Neural cell (in vitro differentiated cells): ENCODE results near the gene F7. TPM values are rescaled to one million over a fixed set of nuclear protein-coding genes. Genes with fewer than 3 reads are reported as not detected.

Experiments
- H2AFZ ChIP-seq: fragments of 200-600, 300-800 bp; sonication (generic), shearing (Covaris generic); 2 replicates; pipeline ENCODE4 v1.6.0; 2014; ENCODE audit warnings: low read depth, mild to moderate bottlenecking, antibody characterized with exemption, low read length, moderate library complexity
- H3F3A ChIP-seq: fragments of 200-600 bp; shearing (Covaris generic); 2 replicates; pipeline ENCODE4 v1.6.1; 2016; ENCODE audit warnings: mild to moderate bottlenecking, moderate library complexity, mixed read lengths, antibody characterized with exemption, low read length; ENCODE audit not compliant: insufficient read depth, poor library complexity, severe bottlenecking
- H3K27ac ChIP-seq: fragments of 200-600, 300-800 bp; sonication (generic), shearing (Covaris generic); 2 replicates; pipeline ENCODE4 v1.5.1; 2014; ENCODE audit warnings: mild to moderate bottlenecking, low read length, moderate library complexity
- H3K27me3 ChIP-seq: fragments of 300-800, 200-600 bp; sonication (generic), shearing (Covaris generic); 2 replicates; pipeline ENCODE4 v1.6.0; 2014; ENCODE audit warnings: mild to moderate bottlenecking, low read depth, low read length, moderate library complexity; ENCODE audit not compliant: insufficient read depth
- H3K36me3 ChIP-seq: fragments of 300-800, 200-600 bp; sonication (generic), shearing (Covaris generic); 2 replicates; pipeline ENCODE4 v1.5.1; 2014; ENCODE audit warnings: mild to moderate bottlenecking, antibody characterized with exemption, low read length, moderate library complexity; ENCODE audit not compliant: insufficient read depth
- H3K4me2 ChIP-seq: fragments of 300-800, 200-600 bp; sonication (generic), shearing (Covaris generic); 2 replicates; pipeline ENCODE4 v1.6.0; 2014; ENCODE audit warnings: mild to moderate bottlenecking, low read length
- H3K4me3 ChIP-seq: fragments of 300-800, 200-600 bp; sonication (generic), shearing (Covaris generic); 2 replicates; pipeline ENCODE4 v1.5.1; 2014; ENCODE audit warnings: mild to moderate bottlenecking, low read length, moderate library complexity
- H3K79me2 ChIP-seq: fragments of 200-600 bp; shearing (Covaris generic); replicated peaks from 2 replicates; pipeline ENCODE4 v1.6.0; 2014; ENCODE audit warnings: mild to moderate bottlenecking, low read length, moderate library complexity; ENCODE audit not compliant: insufficient read depth
- H3K9ac ChIP-seq: fragments of 300-800, 200-600 bp; sonication (generic), shearing (Covaris generic); 2 replicates; pipeline ENCODE4 v1.6.1; 2016; ENCODE audit warnings: mild to moderate bottlenecking, low read length, mixed read lengths
- H3K9me2 ChIP-seq: fragments of 200-600 bp; shearing (Covaris generic); 2 replicates; pipeline ENCODE4 v1.6.1; 2016; ENCODE audit warnings: mild to moderate bottlenecking, low read length, mixed read lengths; ENCODE audit not compliant: insufficient read depth
- H3K9me3 ChIP-seq: fragments of 200-600, 300-800 bp; sonication (generic), shearing (Covaris generic); 2 replicates; pipeline ENCODE4 v1.6.1; 2016; ENCODE audit warnings: mild to moderate bottlenecking, mixed run types, low read length, moderate library complexity, mixed read lengths
- H4K20me1 ChIP-seq: fragments of 200-600 bp; shearing (Covaris generic); 2 replicates; pipeline ENCODE4 v1.6.1; 2016; ENCODE audit warnings: mild to moderate bottlenecking, mixed run types; ENCODE audit not compliant: insufficient read depth
- CTCF ChIP-seq: fragments of 450-650 bp; IDR thresholded peaks from 2 replicates; pipeline ENCODE4 v1.5.1; 2014; ENCODE audit warnings: antibody characterized with exemption, mild to moderate bottlenecking, moderate library complexity; ENCODE audit not compliant: poor library complexity, severe bottlenecking
- MXI1 ChIP-seq: fragments of 450-650 bp; conservative IDR thresholded peaks from 2 replicates; pipeline ENCODE4 v1.6.1; 2014; ENCODE audit warnings: antibody characterized with exemption, mild to moderate bottlenecking; ENCODE audit not compliant: poor library complexity, severe bottlenecking
- POLR2AphosphoS5 ChIP-seq: IDR thresholded peaks from 2 replicates; pipeline ENCODE4 v1.6.1; 2012
- RAD21 ChIP-seq: fragments of 450-650 bp; conservative IDR thresholded peaks from 2 replicates; pipeline ENCODE4 v1.6.1; 2014; ENCODE audit warnings: antibody characterized with exemption, mild to moderate bottlenecking, moderate library complexity
- REST ChIP-seq: IDR thresholded peaks from 2 replicates; pipeline ENCODE4 v1.6.1; 2012; ENCODE audit warnings: borderline replicate concordance
- SMC3 ChIP-seq: fragments of 450-650 bp; conservative IDR thresholded peaks from 2 replicates; pipeline ENCODE4 v1.6.1; 2014; ENCODE audit warnings: antibody characterized with exemption, mild to moderate bottlenecking, moderate library complexity; ENCODE audit not compliant: poor library complexity
- TAF1 ChIP-seq: IDR thresholded peaks from 2 replicates; pipeline ENCODE4 v1.6.1; 2012; ENCODE audit warnings: low read depth
- polyA plus RNA-seq: library from polyadenylated mRNA; depleted of rRNA; stranded (reverse); fragments of >200 nt; gene quantifications from 2 replicates; pipeline ENCODE4 v1.2.3, GENCODE V29; 2014

The F7 gene
- polyA plus RNA-seq, 1 donor from 2014 or later = 0.32 TPM

DNA sequence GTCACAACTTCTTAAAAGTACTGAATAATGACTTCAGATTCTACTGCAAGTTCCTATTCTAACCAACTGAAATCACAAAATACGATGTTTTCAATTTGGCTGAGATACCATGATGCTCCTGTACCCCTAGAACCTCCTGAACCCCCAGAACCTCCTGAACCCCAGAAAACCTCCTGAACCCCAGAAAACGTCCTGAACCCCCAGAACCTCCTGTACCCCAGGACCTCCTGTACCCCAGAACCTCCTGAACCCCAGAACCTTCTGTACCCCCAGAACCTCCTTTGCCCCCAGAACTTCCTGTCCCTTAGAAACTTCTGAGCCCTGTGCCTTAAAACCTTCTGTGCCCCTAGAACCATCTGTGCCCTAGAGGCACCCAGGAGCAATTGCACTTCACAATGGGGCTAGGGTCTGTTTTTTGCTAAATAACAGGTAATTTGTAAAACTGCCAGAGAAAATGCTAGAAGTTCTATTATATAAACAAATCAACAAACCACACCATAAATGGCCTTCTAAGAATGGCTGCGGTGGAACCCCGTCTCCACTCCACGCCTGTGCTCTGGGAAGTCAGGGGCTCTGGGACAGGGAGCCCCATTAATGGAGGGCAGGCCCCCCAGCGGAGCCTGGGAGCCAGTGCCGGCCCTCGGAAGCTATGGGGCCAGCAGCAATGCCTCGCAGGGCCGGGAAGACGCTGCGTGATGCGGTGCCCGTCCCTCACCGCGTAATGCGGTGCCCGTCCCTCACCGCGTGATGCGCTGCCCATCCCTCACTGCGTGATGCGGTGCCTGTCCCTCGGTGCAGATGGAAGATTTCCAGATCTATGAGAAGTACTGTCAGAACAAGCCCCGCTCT is 21.3 kb upstream of the F7 start:
- Histone ChIP-seq H3K79me2 (no peaks in the 10 kb centered on the region), H4K20me1 (no peaks in the 10 kb centered on the region), H3F3A (no peaks in the 10 kb centered on the region), H3K4me3 (no peak overlapping the region), H3K36me3 (no peaks in the 10 kb centered on the region), H3K27ac (no peak overlapping the region), H2AFZ (no peak overlapping the region), H3K27me3 (no peaks in the 10 kb centered on the region), H3K9ac (no peak overlapping the region), H3K9me3 (no peaks in the 10 kb centered on the region), H3K9me2 (no peaks in the 10 kb centered on the region), H3K4me2 (no peak overlapping the region)
- TF ChIP-seq REST = no peak
- no peak for TF ChIP-seq SMC3
- TF ChIP-seq RAD21 = no peak
- TF ChIP-seq CTCF = no peak

DNA sequence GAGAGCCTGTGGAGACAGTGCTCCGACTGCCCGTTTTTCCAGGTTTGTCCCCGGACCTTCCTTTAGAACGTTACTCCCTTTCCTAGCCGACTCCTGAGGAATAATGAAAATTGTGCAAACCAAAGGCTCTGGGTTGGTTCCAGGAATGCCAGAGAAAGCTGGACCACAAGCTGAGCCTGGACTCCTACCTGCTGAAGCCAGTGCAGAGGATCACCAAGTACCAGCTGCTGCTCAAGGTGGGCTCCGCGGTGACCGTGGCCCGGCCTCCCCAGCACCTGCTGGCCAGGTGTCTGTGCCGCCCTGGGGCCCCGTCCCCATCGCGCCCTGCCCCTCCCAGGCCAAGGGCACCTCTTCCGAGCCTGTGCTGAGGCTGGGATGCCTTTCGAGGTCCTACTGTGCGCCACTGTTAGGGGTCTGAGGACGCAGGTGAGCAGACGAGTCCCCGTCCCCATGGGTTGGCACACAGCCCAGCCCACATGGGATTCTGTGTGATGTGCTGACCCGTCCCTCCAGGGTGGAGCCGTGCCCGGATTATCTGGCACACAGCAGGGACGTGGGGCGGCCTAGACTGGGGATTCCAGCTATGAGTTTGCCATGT is 20.5 kb upstream of the F7 start:
- H3K4me2 ChIP-seq = no peak overlapping the region

More for the DNA sequence above, 20.5 kb upstream of the F7 start:
- H2AFZ ChIP-seq = no peak overlapping the region
- H3F3A ChIP-seq = no peaks in the 10 kb centered on the region
- H3K79me2 ChIP-seq = no peaks in the 10 kb centered on the region
- no peaks in the 10 kb centered on the region for H3K27me3 ChIP-seq
- H3K9me2 ChIP-seq = no peaks in the 10 kb centered on the region
- H4K20me1 ChIP-seq = no peaks in the 10 kb centered on the region
- no peaks in the 10 kb centered on the region for H3K36me3 ChIP-seq
- no peak overlapping the region for H3K4me3 ChIP-seq
- H3K9ac ChIP-seq = no peak overlapping the region
- no peak overlapping the region for H3K27ac ChIP-seq
- TF ChIP-seq CTCF (no peak), TAF1 (no peak), POLR2AphosphoS5 (no peak), REST (no peak), RAD21 (no peak), MXI1 (no peak)
- H3K9me3 ChIP-seq = no peaks in the 10 kb centered on the region
